ENCODE data around the gene TMEM51. TPM values are rescaled to one million over a fixed set of nuclear protein-coding genes. Genes with fewer than 3 reads are reported as not detected.

TMEM51 gene
- total RNA-seq, 1 experiment from 2014 or later = 19.9 TPM

GRCh38 chr1:15213341-15213821 lies 59.8 kb downstream of the TMEM51 start:
- DNase-seq (ENCODE audit: low read depth) = no peak

- DNase-seq (ENCODE audit: low read depth) = no peak
These were observed 61.0 kb downstream of the TMEM51 start for GRCh38 chr1:15214527-15214926.

GRCh38 chr1:15215116-15215515 lies 61.6 kb downstream of the TMEM51 start:
- DNase-seq (ENCODE audit: low read depth) = no peak

- DNase-seq (ENCODE audit: low read depth) = no peak
These were observed 64.1 kb downstream of the TMEM51 start for GRCh38 chr1:15217654-15218053.

- peak; percentile 74 for DNase-seq (ENCODE audit: low read depth)
These were observed 65.0 kb downstream of the TMEM51 start for GRCh38 chr1:15218287-15219279.

- no peak for DNase-seq (ENCODE audit: low read depth)
These were observed 65.9 kb downstream of the TMEM51 start for GRCh38 chr1:15219280-15220023.

- DNase-seq (ENCODE audit: low read depth) = no peak
These were observed 66.5 kb downstream of the TMEM51 start for GRCh38 chr1:15220024-15220392.

GRCh38 chr1:15220825-15221431 lies 67.4 kb downstream of the TMEM51 start:
- no peak for DNase-seq (ENCODE audit: low read depth)

GRCh38 chr1:15222653-15223303 lies 69.2 kb downstream of the TMEM51 start:
- no peak for DNase-seq (ENCODE audit: low read depth)

- DNase-seq (ENCODE audit: low read depth) = peak; percentile 59
These were observed 70.8 kb downstream of the TMEM51 start for GRCh38 chr1:15224259-15224869.

- no peak for DNase-seq (ENCODE audit: low read depth)
These were observed 71.4 kb downstream of the TMEM51 start for GRCh38 chr1:15224974-15225373.

GRCh38 chr1:15225461-15225860 lies 71.9 kb downstream of the TMEM51 start:
- no peak for DNase-seq (ENCODE audit: low read depth)

- no peak for DNase-seq (ENCODE audit: low read depth)
These were observed 73.1 kb downstream of the TMEM51 start for GRCh38 chr1:15226388-15227255.

GRCh38 chr1:15229707-15230131 lies 76.2 kb downstream of the TMEM51 start:
- no peak for DNase-seq (ENCODE audit: low read depth)

GRCh38 chr1:15231714-15232201 lies 78.2 kb downstream of the TMEM51 start:
- DNase-seq (ENCODE audit: low read depth) = no peak

GRCh38 chr1:15233689-15234088 lies 80.1 kb downstream of the TMEM51 start:
- no peak for DNase-seq (ENCODE audit: low read depth)

- DNase-seq (ENCODE audit: low read depth) = peak; percentile 60
These were observed 82.8 kb downstream of the TMEM51 start for GRCh38 chr1:15236321-15236721.

- DNase-seq (ENCODE audit: low read depth) = no peak
These were observed 83.2 kb downstream of the TMEM51 start for GRCh38 chr1:15236746-15237145.

- DNase-seq (ENCODE audit: low read depth) = no peak
These were observed 85.2 kb downstream of the TMEM51 start for GRCh38 chr1:15238789-15239188.

- no peak for DNase-seq (ENCODE audit: low read depth)
These were observed 89.2 kb downstream of the TMEM51 start for GRCh38 chr1:15242766-15243165.

Data from HT1080 (cell line).